Natural killer cell (primary cell): ENCODE data around the gene NRARP. TPM values are rescaled to one million over a fixed set of nuclear protein-coding genes. Genes with fewer than 3 reads are reported as not detected.

Experiments used
- ATAC-seq, 3 donors: fragments of 150-1000 bp in 2 of 3; fragments of 200-7000 bp in 1 of 3; cut with Tn5 transposase; 1 replicate in 1 of 3; 2 replicates in 2 of 3; pipeline ENCODE4 v1.10.0; 2021; ENCODE audit warnings: mild to moderate bottlenecking in 2 of 3, moderate library complexity in 2 of 3
- DNase-seq, 2 donors: peaks; one replicate each; pipeline versions ENCODE4 v3.0.0 to v3.0.0-alpha.2; 2013 to 2021; ENCODE audit warnings: mixed read lengths in 1 of 2
- H3K27ac ChIP-seq: one replicate; pipeline ENCODE4 v1.5.1; 2013; ENCODE audit warnings: mild to moderate bottlenecking, low read length
- H3K27me3 ChIP-seq: one replicate; pipeline ENCODE4 v1.6.1; 2013; ENCODE audit warnings: low read length; ENCODE audit not compliant: control insufficient read depth, insufficient read depth
- H3K36me3 ChIP-seq: one replicate; pipeline ENCODE4 v1.6.1; 2013; ENCODE audit warnings: low read length; ENCODE audit not compliant: control insufficient read depth, insufficient read depth
- H3K4me1 ChIP-seq: one replicate; pipeline ENCODE4 v1.6.1; 2013; ENCODE audit warnings: low read length; ENCODE audit not compliant: control insufficient read depth, insufficient read depth
- H3K4me3 ChIP-seq: one replicate; pipeline ENCODE4 v1.5.1; 2013; ENCODE audit warnings: low read length
- H3K9me3 ChIP-seq: one replicate; pipeline ENCODE4 v1.6.1; 2013; ENCODE audit warnings: low read length; ENCODE audit not compliant: control insufficient read depth, insufficient read depth
- H3K27ac Mint-ChIP-seq, 2 donors: one replicate each; pipeline ENCODE4 v1.8.0; 2022; ENCODE audit warnings: mild to moderate bottlenecking in 2 of 2, mixed read lengths in 2 of 2, moderate library complexity in 1 of 2
- H3K27me3 Mint-ChIP-seq, 2 donors: one replicate each; pipeline ENCODE4 v1.8.0; 2022; ENCODE audit warnings: low read depth in 2 of 2, mixed read lengths in 2 of 2
- H3K36me3 Mint-ChIP-seq: one replicate; pipeline ENCODE4 v1.8.0; 2022; ENCODE audit warnings: mixed read lengths
- H3K4me1 Mint-ChIP-seq, 2 donors: one replicate each; pipeline ENCODE4 v1.8.0; 2022; ENCODE audit warnings: mixed read lengths in 2 of 2
- H3K4me3 Mint-ChIP-seq: one replicate; pipeline ENCODE4 v1.8.0; 2022; ENCODE audit warnings: mild to moderate bottlenecking, moderate library complexity, mixed read lengths
- H3K9me3 Mint-ChIP-seq, 2 donors: one replicate each; pipeline ENCODE4 v1.8.0; 2022; ENCODE audit warnings: mixed read lengths in 2 of 2
- CTCF ChIP-seq: fragments of 200-600 bp; IDR thresholded peaks from one replicate; pipeline ENCODE4 v1.8.0; 2022; ENCODE audit warnings: antibody characterized with exemption
- WGBS: methylation state at CpG from one replicate; pipeline ENCODE4 v1.1.7; 2013; ENCODE audit warnings: missing lambda C conversion rate; ENCODE audit not compliant: insufficient coverage; 5-methylcytosine and 5-hydroxymethylcytosine counted together
- intact Hi-C: fragments of 100-400 bp; cut with micrococcal nuclease; formaldehyde crosslinking; loops from one replicate; pipeline ENCODE4 v1.14.2; 2022
- total RNA-seq, 4 donors: library from RNA; stranded (reverse); fragments of 120-200 nt in 1 of 4; gene quantifications; one replicate each; pipeline versions ENCODE4 v1.2.3 to v1.2.4, GENCODE V29; 2013 to 2022

NRARP gene
- total RNA-seq, 3 donors from 2014 or later (not counting 1 experiment from before 2014, with no cell fraction given), result 0.88 to 2.3 (median 1.2) TPM

GRCh38 chr9:137266162-137266527 lies 35.9 kb downstream of the NRARP start:
- Mint-ChIP-seq H3K4me3 (no peak overlapping the region), H3K36me3 (no peaks in the 10 kb centered on the region), H3K27me3 (no peaks in the 10 kb centered on the region), H3K27ac (no peak overlapping the region), H3K9me3 (no peaks in the 10 kb centered on the region), H3K4me1 (peaks cover 4 to 13% of the 10 kb centered on the region in 2 donors)
- peaks cover 12% of the 10 kb centered on the region for H3K4me1 ChIP-seq
- 97% methylated on average over 15 of the region's 15 CpGs for WGBS
- intact Hi-C loops, result no loop called here
- DNase-seq, result no peak
- no peak overlapping the region for H3K27ac ChIP-seq
- no peak for ATAC-seq
- H3K4me3 ChIP-seq, result no peak overlapping the region
- H3K27me3 ChIP-seq, result no peaks in the 10 kb centered on the region
- H3K36me3 ChIP-seq, result peaks cover 30% of the 10 kb centered on the region
- no peaks in the 10 kb centered on the region for H3K9me3 ChIP-seq
- no peak for TF ChIP-seq CTCF

- no peaks in the 10 kb centered on the region for H3K27me3 Mint-ChIP-seq
- intact Hi-C loops, result no loop called here
- no peak overlapping the region for H3K4me3 ChIP-seq
- peaks cover 7% of the 10 kb centered on the region for H3K4me1 ChIP-seq
- no peak overlapping the region for H3K4me3 Mint-ChIP-seq
- ATAC-seq, result no peak
- H3K36me3 Mint-ChIP-seq, result no peaks in the 10 kb centered on the region
- H3K27me3 ChIP-seq, result no peaks in the 10 kb centered on the region
- peaks cover 30% of the 10 kb centered on the region for H3K36me3 ChIP-seq
- DNase-seq, result no peak
- peaks cover 4 to 12% of the 10 kb centered on the region in 2 donors for H3K4me1 Mint-ChIP-seq
- WGBS, result 94% methylated on average over 29 of the region's 29 CpGs
- H3K9me3 Mint-ChIP-seq, result no peaks in the 10 kb centered on the region
- no peaks in the 10 kb centered on the region for H3K9me3 ChIP-seq
- no peak for TF ChIP-seq CTCF
- H3K27ac ChIP-seq, result no peak overlapping the region
- H3K27ac Mint-ChIP-seq, result no peak overlapping the region
Observed at GRCh38 chr9:137265496-137266161, 36.4 kb downstream of the NRARP start.

- TF ChIP-seq CTCF, result no peak
- peaks cover 4% of the 10 kb centered on the region for H3K4me1 ChIP-seq
- H3K4me3 Mint-ChIP-seq, result no peak overlapping the region
- H3K36me3 ChIP-seq, result peaks cover 33% of the 10 kb centered on the region
- H3K27me3 ChIP-seq, result no peaks in the 10 kb centered on the region
- H3K9me3 ChIP-seq, result no peaks in the 10 kb centered on the region
- peaks cover 0 to 12% of the 10 kb centered on the region in 2 donors for H3K4me1 Mint-ChIP-seq
- intact Hi-C loops, result no loop called here
- no peak for ATAC-seq
- no peak overlapping the region for H3K27ac Mint-ChIP-seq
- no peaks in the 10 kb centered on the region for H3K9me3 Mint-ChIP-seq
- no peaks in the 10 kb centered on the region for H3K27me3 Mint-ChIP-seq
- no peak overlapping the region for H3K27ac ChIP-seq
- H3K4me3 ChIP-seq, result no peak overlapping the region
- DNase-seq, result no peak
- H3K36me3 Mint-ChIP-seq, result no peaks in the 10 kb centered on the region
- 98% methylated on average over 22 of the region's 22 CpGs for WGBS
Observed at GRCh38 chr9:137264067-137264466, 38.0 kb downstream of the NRARP start.

GRCh38 chr9:137263506-137263905 lies 38.6 kb downstream of the NRARP start:
- ATAC-seq (no peak), DNase-seq (no peak)
- intact Hi-C loops, result no loop called here
- peaks cover 0 to 8% of the 10 kb centered on the region in 2 donors for H3K4me1 Mint-ChIP-seq
- no peak overlapping the region for H3K4me3 Mint-ChIP-seq
- no peak for TF ChIP-seq CTCF
- Histone ChIP-seq H3K9me3 (no peaks in the 10 kb centered on the region), H3K27me3 (no peaks in the 10 kb centered on the region), H3K36me3 (peaks cover 35% of the 10 kb centered on the region), H3K27ac (no peak overlapping the region), H3K4me1 (peaks cover 4% of the 10 kb centered on the region), H3K4me3 (no peak overlapping the region)
- H3K36me3 Mint-ChIP-seq, result no peaks in the 10 kb centered on the region
- WGBS, result 86% methylated on average over 10 of the region's 10 CpGs
- no peak overlapping the region for H3K27ac Mint-ChIP-seq
- no peaks in the 10 kb centered on the region for H3K27me3 Mint-ChIP-seq
- no peaks in the 10 kb centered on the region for H3K9me3 Mint-ChIP-seq
